Mucosa of rectum (tissue), 2 donors: ENCODE results near the gene ENO1.
"Not testable (repeated sequence)": the region's sequence is repeated elsewhere in the genome, so short reads cannot be mapped to it uniquely, and the experiment has no call there.

Source experiments
- H3K27ac ChIP-seq, 2 donors: one replicate each; pipeline ENCODE4 v1.7.0; 2013; ENCODE audit warnings: inconsistent platforms in 2 of 2, low read depth in 2 of 2, low read length in 2 of 2
- H3K27me3 ChIP-seq, 2 donors: one replicate each; pipeline ENCODE4 v1.7.0; 2013; ENCODE audit warnings: low read length in 2 of 2; ENCODE audit not compliant: control insufficient read depth in 2 of 2, insufficient read depth in 2 of 2
- H3K36me3 ChIP-seq, 2 donors: one replicate each; pipeline ENCODE4 v1.7.0; 2013; ENCODE audit warnings: low read length in 2 of 2; ENCODE audit not compliant: control insufficient read depth in 2 of 2, insufficient read depth in 2 of 2
- H3K4me1 ChIP-seq, 2 donors: one replicate each; pipeline ENCODE4 v1.7.0; 2013; ENCODE audit warnings: low read length in 2 of 2, mild to moderate bottlenecking in 1 of 2; ENCODE audit not compliant: control insufficient read depth in 2 of 2, insufficient read depth in 2 of 2
- H3K4me3 ChIP-seq, 2 donors: one replicate each; pipeline ENCODE4 v1.7.0; 2013; ENCODE audit warnings: low read length in 2 of 2
- H3K9ac ChIP-seq, 2 donors: one replicate each; pipeline ENCODE4 v1.7.0; 2013; ENCODE audit warnings: low read length in 2 of 2, low read depth in 1 of 2, mild to moderate bottlenecking in 1 of 2
- H3K9me3 ChIP-seq, 2 donors: one replicate each; pipeline ENCODE4 v1.7.0; 2013; ENCODE audit warnings: low read length in 2 of 2; ENCODE audit not compliant: control insufficient read depth in 2 of 2
- donor health status: healthy.
- donor health status: Normal muscosa, but diverticular disease.

Gene ENO1

DNA sequence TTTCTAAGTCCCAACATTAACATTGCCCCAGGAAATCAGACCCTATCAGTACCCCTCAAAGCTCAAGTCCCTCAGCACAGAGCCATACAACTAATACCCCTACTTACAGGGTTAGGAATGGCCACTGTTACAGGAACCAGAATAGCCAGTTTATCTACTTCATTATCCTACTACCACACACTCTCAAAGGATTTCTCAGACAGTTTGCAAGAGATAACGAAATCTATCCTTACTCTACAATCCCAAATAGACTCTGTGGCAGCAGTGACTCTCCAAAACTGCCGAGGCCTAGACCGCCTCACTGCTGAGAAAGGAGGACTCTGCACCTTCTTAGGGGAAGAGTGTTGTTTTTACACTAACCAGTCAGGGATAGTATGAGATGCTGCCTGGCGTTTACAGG is 19.0 kb upstream of the ENO1 start:
- H3K9me3 ChIP-seq, H3K4me1 ChIP-seq, H3K36me3 ChIP-seq, H3K27me3 ChIP-seq, H3K4me3 ChIP-seq, H3K9ac ChIP-seq, H3K27ac ChIP-seq: not testable (repeated sequence)

- H3K4me3 ChIP-seq, H3K9ac ChIP-seq, H3K4me1 ChIP-seq, H3K36me3 ChIP-seq, H3K9me3 ChIP-seq, H3K27me3 ChIP-seq, H3K27ac ChIP-seq: not testable (repeated sequence)
Observed at GRCh38 chr1:8896775-8897174, 18.3 kb upstream of the ENO1 start.

DNA sequence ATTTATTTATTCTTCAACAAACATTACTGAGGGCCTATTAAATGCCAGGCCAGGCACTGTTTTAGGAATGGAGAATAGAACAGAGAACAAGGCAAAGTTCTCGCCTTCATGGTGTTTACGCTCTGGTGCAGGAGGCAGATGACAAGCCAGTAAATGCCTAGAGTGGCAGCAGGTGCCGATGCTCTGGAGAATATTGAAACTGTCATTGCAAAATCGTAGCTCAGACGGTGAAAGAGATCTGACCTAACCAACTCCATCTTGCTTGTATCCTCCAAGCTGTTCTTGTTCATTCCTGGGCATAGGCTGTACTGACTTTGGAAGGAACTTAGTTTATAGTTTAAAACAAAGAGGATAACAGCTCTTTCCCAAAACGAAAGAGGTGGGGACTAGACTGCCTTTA is 13.5 kb upstream of the ENO1 start:
- Histone ChIP-seq H3K4me3 (no peak overlapping the region), H3K4me1 (peaks cover 0 to 2% of the 10 kb centered on the region in 2 donors), H3K36me3 (no peaks in the 10 kb centered on the region), H3K9ac (no peak overlapping the region), H3K27me3 (no peaks in the 10 kb centered on the region), H3K27ac (no peak overlapping the region), H3K9me3 (no peaks in the 10 kb centered on the region)

GRCh38 chr1:8891401-8891800 is 12.9 kb upstream of the ENO1 start:
- H3K4me1 ChIP-seq: peaks cover 0 to 2% of the 10 kb centered on the region in 2 donors
- H3K27me3 ChIP-seq: no peaks in the 10 kb centered on the region
- H3K27ac ChIP-seq: no peak overlapping the region
- H3K4me3 ChIP-seq: no peak overlapping the region
- no peak overlapping the region for H3K9ac ChIP-seq
- no peaks in the 10 kb centered on the region for H3K9me3 ChIP-seq
- H3K36me3 ChIP-seq: no peaks in the 10 kb centered on the region

- Histone ChIP-seq H3K27ac (no peak overlapping the region), H3K9me3 (no peaks in the 10 kb centered on the region), H3K9ac (no peak overlapping the region), H3K27me3 (no peaks in the 10 kb centered on the region), H3K4me3 (no peak overlapping the region), H3K36me3 (no peaks in the 10 kb centered on the region), H3K4me1 (peaks cover 0 to 2% of the 10 kb centered on the region in 2 donors)
Observed at GRCh38 chr1:8889925-8890785, 11.7 kb upstream of the ENO1 start.

DNA sequence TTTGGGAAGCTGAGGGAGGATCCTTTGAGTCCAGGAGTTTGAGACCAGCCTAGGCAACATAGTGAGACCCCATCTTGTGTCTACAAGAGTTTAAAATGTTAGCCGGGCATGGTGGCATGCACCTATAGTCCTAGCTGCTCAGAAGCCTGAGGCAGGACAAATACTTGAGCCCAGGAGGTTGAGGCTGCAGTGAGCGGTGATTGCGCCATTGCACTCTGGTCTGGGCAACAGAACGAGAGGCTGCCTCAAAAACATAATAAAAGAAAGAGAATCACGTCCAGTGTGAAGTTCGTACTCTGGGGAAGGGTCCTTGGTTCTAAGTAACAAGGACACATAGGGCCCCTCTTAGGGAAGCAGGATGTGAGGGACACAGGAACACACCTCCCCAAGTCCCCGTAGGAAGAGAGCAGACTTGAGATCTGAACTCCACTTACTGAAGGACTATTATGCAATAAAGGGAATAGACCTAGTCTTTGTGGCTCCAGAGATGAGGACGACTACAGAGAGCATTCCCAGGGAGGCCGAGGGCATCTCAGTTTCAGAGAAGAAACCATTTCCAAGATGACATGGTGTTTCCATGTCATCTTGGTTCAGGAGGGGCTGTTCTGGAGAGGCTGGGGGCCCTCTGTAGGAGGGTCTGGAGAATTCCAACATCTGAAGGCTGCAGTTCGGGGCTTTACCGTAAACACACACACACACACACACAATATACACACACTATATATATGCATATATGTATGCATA is 10.8 kb upstream of the ENO1 start:
- no peak overlapping the region for H3K4me3 ChIP-seq
- H3K27ac ChIP-seq: no peak overlapping the region

GRCh38 chr1:8886589-8886988 is 8.1 kb upstream of the ENO1 start:
- no peak overlapping the region for H3K27ac ChIP-seq
- H3K4me3 ChIP-seq: no peak overlapping the region
- H3K36me3 ChIP-seq: no peaks in the 10 kb centered on the region
- no peaks in the 10 kb centered on the region for H3K27me3 ChIP-seq
- H3K9me3 ChIP-seq: no peaks in the 10 kb centered on the region
- peaks cover 0 to 2% of the 10 kb centered on the region in 2 donors for H3K4me1 ChIP-seq
- H3K9ac ChIP-seq: no peak overlapping the region

More for the DNA sequence above, 10.8 kb upstream of the ENO1 start:
- Histone ChIP-seq H3K36me3 (no peaks in the 10 kb centered on the region), H3K9ac (no peak overlapping the region), H3K9me3 (no peaks in the 10 kb centered on the region), H3K27me3 (no peaks in the 10 kb centered on the region), H3K4me1 (peaks cover 0 to 2% of the 10 kb centered on the region in 2 donors)

DNA sequence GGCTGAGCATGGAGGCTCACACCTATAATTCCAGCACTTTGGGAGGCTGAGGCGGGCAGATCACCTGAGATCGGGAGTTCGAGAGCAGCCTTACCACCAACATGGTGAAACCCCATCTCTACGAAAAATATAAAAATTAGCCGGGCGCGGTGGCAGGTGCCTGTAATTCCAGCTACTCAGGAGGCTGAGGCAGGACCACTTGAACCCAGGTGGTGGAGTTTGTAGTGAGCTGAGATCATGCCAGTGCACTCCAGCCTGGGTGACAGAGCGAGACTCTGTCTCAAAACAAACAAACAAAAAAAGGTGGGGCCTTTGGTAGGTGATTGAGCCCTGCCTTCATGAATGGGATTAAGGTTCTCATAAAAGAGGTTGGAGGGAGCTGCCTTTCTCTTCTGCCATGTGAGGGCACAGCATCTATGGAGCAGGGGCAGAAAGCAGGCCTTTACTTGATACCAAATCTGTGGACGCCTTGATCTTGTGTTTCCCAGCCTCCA is 7.6 kb upstream of the ENO1 start:
- H3K9me3 ChIP-seq, H3K27ac ChIP-seq, H3K4me3 ChIP-seq, H3K27me3 ChIP-seq, H3K36me3 ChIP-seq, H3K9ac ChIP-seq, H3K4me1 ChIP-seq: not testable (repeated sequence)

- not testable (repeated sequence) for H3K9me3 ChIP-seq, H3K9ac ChIP-seq, H3K27me3 ChIP-seq, H3K36me3 ChIP-seq, H3K27ac ChIP-seq, H3K4me3 ChIP-seq
- peaks cover 13 to 17% of the 10 kb centered on the region in 2 donors for H3K4me1 ChIP-seq
Observed at GRCh38 chr1:8884105-8884504, 5.6 kb upstream of the ENO1 start.

DNA sequence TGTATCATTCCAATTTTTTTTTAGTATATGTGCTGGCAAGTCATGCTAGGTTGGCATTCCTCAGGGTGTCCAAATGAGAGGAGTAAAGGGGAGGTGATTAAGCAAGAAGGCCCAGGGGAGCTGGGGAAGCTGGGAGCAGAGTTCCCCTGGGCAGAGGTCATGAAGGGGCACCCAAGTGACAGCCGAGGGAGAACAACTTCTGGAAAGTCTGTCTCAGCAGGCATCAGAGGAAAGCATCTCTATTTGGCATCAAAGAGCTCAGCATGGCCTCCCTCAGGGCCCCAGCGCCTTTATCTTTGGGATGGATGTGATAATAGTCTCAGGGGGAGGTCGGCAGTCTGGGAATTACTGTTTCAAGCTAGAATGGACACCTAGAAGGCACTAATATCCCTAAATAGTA is 5.0 kb upstream of the ENO1 start:
- Histone ChIP-seq H3K9ac (no peak overlapping the region), H3K9me3 (no peaks in the 10 kb centered on the region), H3K4me1 (peaks cover 15 to 18% of the 10 kb centered on the region in 2 donors), H3K27ac (no peak overlapping the region), H3K4me3 (no peak overlapping the region), H3K36me3 (no peaks in the 10 kb centered on the region), H3K27me3 (no peaks in the 10 kb centered on the region)
